RWPE2 (cell line): ENCODE results near the gene EHBP1.

Source experiments
- ATAC-seq: fragments of 200-7000 bp; cut with Tn5 transposase; 3 replicates; pipeline ENCODE4 v1.9.1; 2021; ENCODE audit warnings: low read depth
- DNase-seq: peaks from one replicate; pipeline ENCODE4 v3.0.0-alpha.2; 2020; ENCODE audit warnings: low spot score
- H3K27ac ChIP-seq: fragments of 450-650 bp; 2 replicates; pipeline ENCODE4 v1.5.1; 2017; ENCODE audit warnings: mild to moderate bottlenecking; ENCODE audit not compliant: poor library complexity, severe bottlenecking
- H3K27me3 ChIP-seq: fragments of 250-450 bp; sonication (Bioruptor Pico); 2 replicates; pipeline ENCODE4 v1.5.1; 2021; ENCODE audit warnings: mild to moderate bottlenecking, moderate library complexity; ENCODE audit not compliant: insufficient read depth, poor library complexity, severe bottlenecking
- H3K36me3 ChIP-seq: fragments of 250-450 bp; sonication (Bioruptor Pico); 2 replicates; pipeline ENCODE4 v1.5.1; 2020; ENCODE audit warnings: low read depth, mild to moderate bottlenecking, moderate library complexity
- H3K4me1 ChIP-seq: fragments of 250-450 bp; sonication (Bioruptor Pico); 2 replicates; pipeline ENCODE4 v1.5.1; 2021; ENCODE audit warnings: mild to moderate bottlenecking, moderate library complexity; ENCODE audit not compliant: insufficient read depth, poor library complexity, severe bottlenecking
- H3K4me3 ChIP-seq: fragments of 250-450 bp; sonication (Bioruptor Pico); 2 replicates; pipeline ENCODE4 v1.5.1; 2021; ENCODE audit warnings: mild to moderate bottlenecking, moderate library complexity; ENCODE audit not compliant: severe bottlenecking
- H3K9me3 ChIP-seq: fragments of 250-450 bp; sonication (Bioruptor Pico); 2 replicates; pipeline ENCODE4 v1.5.1; 2021; ENCODE audit warnings: mild to moderate bottlenecking, moderate library complexity; ENCODE audit not compliant: severe bottlenecking
- CTCF ChIP-seq: fragments of 450-650 bp; IDR thresholded peaks from one replicate; pipeline ENCODE4 v1.5.1; 2017; ENCODE audit warnings: mild to moderate bottlenecking, moderate library complexity; ENCODE audit not compliant: poor library complexity, severe bottlenecking

Gene EHBP1

DNA sequence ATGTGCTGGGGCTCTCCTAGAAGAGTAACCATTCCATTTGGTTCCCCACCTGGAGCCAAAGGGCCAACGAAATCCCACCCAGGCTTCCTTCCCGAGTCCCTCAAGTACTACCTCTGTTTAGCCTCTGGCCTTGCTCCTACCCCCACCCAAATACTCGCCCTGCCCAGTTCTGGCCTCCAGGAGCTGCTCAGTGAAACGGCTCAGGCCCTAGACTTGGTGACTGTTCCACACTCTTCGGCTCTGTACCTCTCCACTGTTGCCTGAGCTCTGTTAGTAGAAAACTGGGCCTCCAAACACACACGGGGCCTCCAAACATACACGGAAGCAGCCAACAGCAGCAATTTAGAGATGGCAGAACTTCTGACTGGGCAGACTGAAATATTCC, 349.3 kb downstream of the EHBP1 start:
- Histone ChIP-seq H3K27me3 (peaks cover 16% of the 10 kb centered on the region), H3K4me1 (no peaks in the 10 kb centered on the region), H3K36me3 (peaks cover 6% of the 10 kb centered on the region), H3K9me3 (no peaks in the 10 kb centered on the region), H3K27ac (no peak overlapping the region), H3K4me3 (no peak overlapping the region)
- no peak for DNase-seq
- ATAC-seq: no peak
- no peak for TF ChIP-seq CTCF

GRCh38 chr2:63055226-63056106, 350.0 kb downstream of the EHBP1 start:
- H3K27me3 ChIP-seq: peaks cover 21% of the 10 kb centered on the region
- H3K36me3 ChIP-seq: peaks cover 6% of the 10 kb centered on the region
- ATAC-seq (no peak), DNase-seq (no peak)
- no peak overlapping the region for H3K27ac ChIP-seq
- no peaks in the 10 kb centered on the region for H3K4me1 ChIP-seq
- H3K9me3 ChIP-seq: no peaks in the 10 kb centered on the region
- no peak overlapping the region for H3K4me3 ChIP-seq
- no peak for TF ChIP-seq CTCF

GRCh38 chr2:63056107-63057050, 350.9 kb downstream of the EHBP1 start:
- H3K27me3 ChIP-seq: peaks cover 31% of the 10 kb centered on the region
- no peak overlapping the region for H3K27ac ChIP-seq
- H3K9me3 ChIP-seq: no peaks in the 10 kb centered on the region
- H3K4me3 ChIP-seq: no peak overlapping the region
- ATAC-seq (no peak), DNase-seq (no peak)
- H3K4me1 ChIP-seq: no peaks in the 10 kb centered on the region
- TF ChIP-seq CTCF: no peak
- H3K36me3 ChIP-seq: peaks cover 6% of the 10 kb centered on the region

GRCh38 chr2:63057249-63058143, 352.0 kb downstream of the EHBP1 start:
- no peak for TF ChIP-seq CTCF
- peaks cover 6% of the 10 kb centered on the region for H3K36me3 ChIP-seq
- no peak overlapping the region for H3K4me3 ChIP-seq
- H3K4me1 ChIP-seq: no peaks in the 10 kb centered on the region
- H3K27me3 ChIP-seq: peaks cover 42% of the 10 kb centered on the region
- ATAC-seq (no peak), DNase-seq (no peak)
- H3K27ac ChIP-seq: no peak overlapping the region
- H3K9me3 ChIP-seq: peaks cover 2% of the 10 kb centered on the region
